TTC549 (cell line): Measurements from ENCODE around the gene CBFA2T2.

Experiments used
- FAIRE-seq: peaks from 2 replicates; lab custom pipeline; 2012; peaks lifted over from hg19 to GRCh38; lab: Jason Lieb, UNC

The CBFA2T2 gene

GRCh38 chr20:33667676-33668465 lies 178.0 kb downstream of the CBFA2T2 start:
- no peak for FAIRE-seq

GRCh38 chr20:33668466-33669155 lies 178.7 kb downstream of the CBFA2T2 start:
- FAIRE-seq = no peak

- FAIRE-seq = no peak
Observed at GRCh38 chr20:33669224-33669623, 179.3 kb downstream of the CBFA2T2 start.

- no peak for FAIRE-seq
Observed at GRCh38 chr20:33669873-33670640, 180.2 kb downstream of the CBFA2T2 start.

GRCh38 chr20:33670715-33671499 lies 181.0 kb downstream of the CBFA2T2 start:
- FAIRE-seq = no peak

GRCh38 chr20:33671573-33672288 lies 181.8 kb downstream of the CBFA2T2 start:
- FAIRE-seq = no peak

- FAIRE-seq = no peak
Observed at GRCh38 chr20:33672426-33673113, 182.7 kb downstream of the CBFA2T2 start.

- FAIRE-seq = no peak
Observed at GRCh38 chr20:33673114-33673409, 183.2 kb downstream of the CBFA2T2 start.

GRCh38 chr20:33673410-33674293 lies 183.8 kb downstream of the CBFA2T2 start:
- no peak for FAIRE-seq

GRCh38 chr20:33674294-33675135 lies 184.6 kb downstream of the CBFA2T2 start, which contains the start of gene NECAB3:
Gene NECAB3, minus strand, starts transcription at chr20:33674428. Its CDS starts 76 bp downstream, at chr20:33674352.
- no peak for FAIRE-seq

GRCh38 chr20:33675136-33675959 lies 185.5 kb downstream of the CBFA2T2 start:
- FAIRE-seq = no peak

GRCh38 chr20:33676121-33676520 lies 186.2 kb downstream of the CBFA2T2 start:
- no peak for FAIRE-seq

GRCh38 chr20:33676652-33677645 lies 187.1 kb downstream of the CBFA2T2 start:
- no peak for FAIRE-seq

- FAIRE-seq = no peak
Observed at GRCh38 chr20:33677991-33678702, 188.3 kb downstream of the CBFA2T2 start.

GRCh38 chr20:33679758-33680485 lies 190.0 kb downstream of the CBFA2T2 start:
- no peak for FAIRE-seq
